Activated T-helper 1 cell treated with anti-CD3 and anti-CD28 coated beads, Interleukin-2, amount 50 U/mL, for 16 hours (primary cell): ENCODE results near the gene TCERG1L.

Experiments used
- DNase-seq, 2 donors: peaks; one replicate each; pipeline ENCODE4 v3.0.0-alpha.2; 2020; ENCODE audit warnings: low read depth in 1 of 2, low spot score in 1 of 2

Gene TCERG1L

GRCh38 chr10:131231323-131231964 is 80.1 kb downstream of the TCERG1L start:
- DNase-seq = no peak

DNA sequence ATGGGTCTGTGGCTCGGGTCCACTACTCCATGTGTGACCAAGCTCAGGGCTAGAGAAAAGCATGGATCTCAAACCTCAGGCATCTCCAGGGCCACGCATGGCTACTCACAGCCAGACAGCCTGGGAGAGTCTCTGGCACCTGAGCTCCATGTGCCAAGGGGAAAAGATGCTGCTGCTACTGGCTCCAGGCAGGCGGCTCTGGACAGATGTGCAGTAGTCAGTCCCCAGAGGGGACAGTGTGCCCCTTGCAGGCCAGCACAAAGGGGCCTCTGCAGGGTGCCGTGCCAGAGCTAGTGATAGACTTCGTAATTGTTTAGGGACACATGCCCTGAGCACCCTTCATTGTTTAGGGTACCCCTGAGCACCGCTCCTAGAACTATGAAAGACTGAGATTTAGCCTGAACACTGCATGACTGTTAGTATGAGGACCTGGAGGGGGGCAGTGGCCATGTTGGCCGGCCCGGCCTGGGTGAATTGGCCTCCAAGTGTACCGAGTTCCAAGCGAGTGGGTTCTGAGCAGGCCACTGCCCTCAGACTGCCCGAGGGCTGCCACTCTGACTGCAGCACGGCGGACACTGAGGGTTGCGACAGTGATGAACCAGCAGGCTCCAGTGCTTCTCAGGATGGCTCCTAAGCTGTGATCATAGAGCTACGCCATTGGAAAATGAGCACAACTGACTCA is 80.7 kb downstream of the TCERG1L start:
- no peak for DNase-seq

- no peak for DNase-seq
These were observed 81.4 kb downstream of the TCERG1L start for GRCh38 chr10:131230166-131230565.

GRCh38 chr10:131227163-131227740 is 84.3 kb downstream of the TCERG1L start:
- DNase-seq = no peak

- no peak for DNase-seq
These were observed 84.9 kb downstream of the TCERG1L start for GRCh38 chr10:131226446-131227162.

DNA sequence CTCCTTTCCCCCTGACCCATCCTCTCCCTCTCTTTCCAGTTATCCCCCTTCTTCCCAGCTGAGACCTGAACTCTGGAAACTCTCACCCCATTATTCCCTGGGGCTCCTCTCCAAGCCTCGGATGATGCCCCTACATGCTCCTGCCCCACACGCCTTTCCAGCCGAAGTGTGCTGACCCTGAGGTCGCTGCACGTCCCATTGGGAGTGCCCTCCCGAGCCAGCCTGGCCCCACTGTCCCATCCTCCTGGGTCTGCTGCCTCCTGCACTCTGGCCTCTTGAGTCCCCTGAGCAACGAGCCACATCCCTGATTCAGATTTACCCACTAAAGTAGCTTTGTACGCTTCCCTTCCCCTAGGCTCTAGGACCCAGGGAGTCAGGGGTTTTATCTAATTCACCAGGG is 87.4 kb downstream of the TCERG1L start:
- DNase-seq = no peak

DNA sequence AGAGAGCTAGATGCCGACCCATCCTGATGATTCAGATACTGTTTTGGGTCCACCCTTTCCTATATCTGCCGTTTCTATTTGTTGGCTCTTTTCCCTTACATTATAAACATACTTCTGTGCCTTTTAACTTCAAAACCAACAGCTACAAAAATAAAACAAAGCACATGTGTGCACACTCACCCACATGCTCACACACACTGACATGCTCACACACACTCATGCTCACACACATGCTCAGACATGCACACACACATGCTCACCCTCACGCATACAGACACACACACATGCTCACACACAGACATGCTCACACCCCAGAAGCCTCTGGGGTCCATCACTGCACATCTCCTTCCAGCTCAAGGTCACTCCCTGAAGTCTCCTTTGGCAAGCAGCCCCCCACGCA is 88.1 kb downstream of the TCERG1L start:
- DNase-seq = no peak

- DNase-seq = no peak
These were observed 88.5 kb downstream of the TCERG1L start for GRCh38 chr10:131222986-131223385.

- DNase-seq = no peak
These were observed 89.8 kb downstream of the TCERG1L start for GRCh38 chr10:131221632-131222277.

GRCh38 chr10:131220601-131221171 is 90.8 kb downstream of the TCERG1L start:
- DNase-seq = no peak

GRCh38 chr10:131219955-131220489 is 91.5 kb downstream of the TCERG1L start:
- DNase-seq = no peak

- DNase-seq = no peak
These were observed 92.0 kb downstream of the TCERG1L start for GRCh38 chr10:131219584-131219886.

- no peak for DNase-seq
These were observed 92.5 kb downstream of the TCERG1L start for GRCh38 chr10:131218811-131219583.

DNA sequence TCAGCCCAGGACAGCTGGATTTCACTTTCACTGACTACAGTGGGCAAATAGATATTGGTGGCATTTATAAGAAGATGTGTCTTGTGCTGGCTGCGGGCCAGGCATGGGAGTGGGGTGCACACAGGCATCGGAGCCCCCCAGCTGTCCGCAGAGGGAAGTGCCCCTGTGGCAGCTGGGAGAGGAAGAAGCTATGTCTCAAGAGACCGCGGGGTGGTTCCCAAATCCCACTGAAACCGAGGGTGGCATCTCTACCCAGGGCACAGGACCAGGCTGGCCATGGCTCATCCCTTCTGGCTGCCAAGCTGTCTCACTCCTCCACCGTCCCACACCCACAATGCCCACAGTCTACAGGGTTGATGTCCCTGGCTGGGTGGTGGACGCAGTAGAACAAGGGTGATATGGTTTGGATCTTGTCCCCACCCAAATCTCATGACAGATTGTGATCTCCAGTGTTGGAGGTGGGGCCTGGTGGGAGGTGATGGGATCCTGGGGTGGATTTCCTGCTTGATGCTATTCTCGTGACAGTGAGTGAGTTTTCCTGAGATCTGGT is 94.8 kb downstream of the TCERG1L start:
- DNase-seq = no peak

DNA sequence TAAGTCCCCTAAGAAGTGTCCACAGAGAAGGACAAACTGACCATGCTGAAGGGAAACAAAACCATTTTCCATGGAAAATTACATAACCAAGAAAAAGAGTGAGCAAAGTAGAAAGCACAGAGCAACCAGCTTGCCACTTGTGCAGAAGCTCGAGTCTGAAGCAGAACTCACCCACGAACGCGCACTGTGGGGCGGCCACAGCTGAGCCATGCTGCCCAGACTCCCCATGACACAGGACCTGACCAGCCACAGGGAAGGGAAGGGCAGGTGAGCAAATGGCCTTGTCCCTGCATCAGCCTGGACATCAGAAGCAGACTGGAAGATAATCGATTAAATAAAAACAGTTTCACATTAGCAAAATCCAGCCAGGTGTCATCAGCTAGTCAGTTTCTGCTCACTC is 95.7 kb downstream of the TCERG1L start:
- no peak for DNase-seq

GRCh38 chr10:131214521-131215244 is 96.8 kb downstream of the TCERG1L start:
- no peak for DNase-seq

GRCh38 chr10:131213741-131214505 is 97.6 kb downstream of the TCERG1L start:
- no peak for DNase-seq

DNA sequence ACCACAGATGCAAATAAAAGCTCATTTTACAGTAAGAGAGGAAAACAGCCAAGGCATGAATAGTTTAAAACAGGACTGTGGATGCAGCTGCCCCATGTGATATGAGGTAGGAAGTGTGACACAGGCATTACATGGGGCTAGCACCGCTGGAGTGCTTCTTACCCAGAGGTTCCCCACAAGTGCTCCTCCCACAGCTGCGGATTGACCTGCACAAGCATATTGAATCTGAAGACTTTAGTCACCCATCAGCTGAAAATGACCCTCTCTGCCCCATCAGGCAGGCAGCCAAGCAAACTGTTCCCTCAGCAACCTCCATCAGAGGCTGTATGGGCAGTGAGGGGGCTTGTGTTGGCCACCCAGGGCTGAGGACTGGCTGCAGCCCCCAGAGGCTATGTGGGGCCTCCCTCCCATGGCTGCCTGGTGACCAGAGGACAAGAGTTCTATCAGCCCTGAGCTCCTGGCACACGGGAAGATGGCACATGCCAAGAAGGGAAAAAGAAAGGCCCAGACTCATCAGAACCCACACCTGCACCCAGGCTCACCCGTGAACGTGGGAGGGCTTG is 98.7 kb downstream of the TCERG1L start:
- no peak for DNase-seq
